ENCODE data around the gene LASP1. TPM values are rescaled to one million over a fixed set of nuclear protein-coding genes. Genes with fewer than 3 reads are reported as not detected.

Gene LASP1
- total and polyA plus RNA-seq, 2 experiments from 2014 or later: 198 to 250 TPM

- 81 to 84% methylated on average over 5 of the region's 5 CpGs for WGBS, 2 experiments (ENCODE audit: low coverage in 1 of 2, low lambda C conversion rate in 2 of 2, missing lambda C conversion rate in 2 of 2)
- Histone ChIP-seq H3K27me3 (replicated peaks; ENCODE audit: insufficient read depth) (no peaks in the 10 kb centered on the region), H3K4me3 (no peak overlapping the region), H3K9me2 (ENCODE audit: insufficient read depth) (no peaks in the 10 kb centered on the region), H3F3A (ENCODE audit: insufficient read depth) (no peaks in the 10 kb centered on the region), H3K4me1 (ENCODE audit: insufficient read depth) (peaks cover 5% of the 10 kb centered on the region; the same call in 1 of the 2 replicates), H3K9ac (no peak overlapping the region), H3K79me2 (ENCODE audit: insufficient read depth) (no peaks in the 10 kb centered on the region), H2AFZ (no peak overlapping the region), H3K9me3 (ENCODE audit: low read depth) (no peaks in the 10 kb centered on the region), H3K27ac (no peak overlapping the region), H3K4me2 (ENCODE audit: unreplicated experiment) (no peak overlapping the region), H3K36me3 (ENCODE audit: low read depth) (no peaks in the 10 kb centered on the region), H4K20me1 (ENCODE audit: insufficient read depth) (no peaks in the 10 kb centered on the region)
- no peak for TF ChIP-seq EZH2phosphoT487 (IDR thresholded peaks at IDR 0.05; ENCODE audit: insufficient read depth, low read depth)
- TF ChIP-seq EZH2 (IDR thresholded peaks at IDR 0.05; ENCODE audit: insufficient read depth, poor library complexity, severe bottlenecking): no peak
- in situ Hi-C loops (cut with MboI): no loop called here
- DNase-seq: no peak
Observed at GRCh38 chr17:38970804-38971203, 100.9 kb downstream of the LASP1 start.

Small RNA genes within 50 kb of the gene (microRNA-seq; reads per million reads assigned to microRNA genes)
- not detected for gene MIR4727 (ENCODE audit: borderline number of aligned reads)
- not detected for gene MIR6779 (ENCODE audit: borderline number of aligned reads)

Small RNA genes within 50 kb of the gene (small RNA-seq; reads per million reads assigned to genes)
- gene MIR4727 (ENCODE audit: low read depth, low replicate concordance) (not detected), gene MIR6779 (ENCODE audit: low read depth, low replicate concordance) (not detected), gene SNORA21 (ENCODE audit: low read depth, low replicate concordance) (not detected), gene SNORA21B (ENCODE audit: low read depth, low replicate concordance) (not detected)

Other genes starting within 250 kb of the LASP1 start
- gene EPOP, start 195.1 kb upstream of the LASP1 start, total RNA-seq (2014; rRNA removed; shearing (Covaris generic)): 2.9 and 4.3 TPM in 2 replicates
- gene EPOP, start 195.1 kb upstream of the LASP1 start, polyA plus RNA-seq (2016; fragmentation: Nextera tagmentation; extraction: Ambion mirVana): 1.0 and 1.2 TPM in 2 replicates
- 13.5 and 18.9 TPM in 2 replicates for gene MLLT6, start 164.8 kb upstream of the LASP1 start, total RNA-seq (2014; rRNA removed; shearing (Covaris generic))
- gene MLLT6, start 164.8 kb upstream of the LASP1 start, polyA plus RNA-seq (2016; fragmentation: Nextera tagmentation; extraction: Ambion mirVana): 2.4 and 3.1 TPM in 2 replicates
- 6.1 and 7.2 TPM in 2 replicates for gene CISD3, start 139.7 kb upstream of the LASP1 start, total RNA-seq (2014; rRNA removed; shearing (Covaris generic))
- 44.6 and 49.9 TPM in 2 replicates for gene CISD3, start 139.7 kb upstream of the LASP1 start, polyA plus RNA-seq (2016; fragmentation: Nextera tagmentation; extraction: Ambion mirVana)
- 3.5 and 3.8 TPM in 2 replicates for gene PCGF2, start 121.7 kb upstream of the LASP1 start, total RNA-seq (2014; rRNA removed; shearing (Covaris generic))
- 4.6 and 5.5 TPM in 2 replicates for gene PCGF2, start 121.7 kb upstream of the LASP1 start, polyA plus RNA-seq (2016; fragmentation: Nextera tagmentation; extraction: Ambion mirVana)
- 149 and 227 TPM in 2 replicates for gene PSMB3, start 117.3 kb upstream of the LASP1 start, total RNA-seq (2014; rRNA removed; shearing (Covaris generic))
- gene PSMB3, start 117.3 kb upstream of the LASP1 start, polyA plus RNA-seq (2016; fragmentation: Nextera tagmentation; extraction: Ambion mirVana): 308 and 310 TPM in 2 replicates
- 43.6 and 65.8 TPM in 2 replicates for gene PIP4K2B, start 70.5 kb upstream of the LASP1 start, total RNA-seq (2014; rRNA removed; shearing (Covaris generic))
- 12.8 and 13.4 TPM in 2 replicates for gene PIP4K2B, start 70.5 kb upstream of the LASP1 start, polyA plus RNA-seq (2016; fragmentation: Nextera tagmentation; extraction: Ambion mirVana)
- 9.7 and 18.7 TPM in 2 replicates for gene CWC25, start 44.7 kb upstream of the LASP1 start, total RNA-seq (2014; rRNA removed; shearing (Covaris generic))
- 13.3 and 14.2 TPM in 2 replicates for gene CWC25, start 44.7 kb upstream of the LASP1 start, polyA plus RNA-seq (2016; fragmentation: Nextera tagmentation; extraction: Ambion mirVana)
- 516 and 553 TPM in 2 replicates for gene RPL23, start 16.3 kb upstream of the LASP1 start, total RNA-seq (2014; rRNA removed; shearing (Covaris generic))
- gene RPL23, start 16.3 kb upstream of the LASP1 start, polyA plus RNA-seq (2016; fragmentation: Nextera tagmentation; extraction: Ambion mirVana): 1,114 and 1,221 TPM in 2 replicates
- under 0.01 TPM in 1 of 2 replicates, not detected in the other for gene FBXO47, start 97.3 kb downstream of the LASP1 start, total RNA-seq (2014; rRNA removed; shearing (Covaris generic))
- gene FBXO47, start 97.3 kb downstream of the LASP1 start, polyA plus RNA-seq (2016; fragmentation: Nextera tagmentation; extraction: Ambion mirVana): not detected in 2 replicates

All from GM23248 (cell line).